ENCODE data around the gene CBX8. TPM values are rescaled to one million over a fixed set of nuclear protein-coding genes. Genes with fewer than 3 reads are reported as not detected.

The CBX8 gene
- total RNA-seq, 1 donor from 2014 or later, result 8.8 TPM

DNA sequence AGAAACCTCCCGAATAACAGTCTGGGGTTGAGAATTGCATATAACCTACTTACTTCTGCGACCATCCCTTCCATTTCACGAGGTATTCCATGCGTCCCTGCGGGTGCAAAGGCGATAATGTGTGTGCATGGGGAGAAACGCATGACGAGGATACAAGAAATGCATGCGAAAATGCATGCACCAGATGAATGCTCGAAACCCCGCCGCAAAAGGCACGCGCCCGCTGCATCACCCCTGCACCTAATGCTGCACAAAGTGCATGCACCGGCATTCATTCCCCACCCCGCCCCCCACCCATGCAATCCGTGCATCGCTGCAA lies 474 bp downstream of the CBX8 start:
- intact Hi-C loops (cut with micrococcal nuclease), result loop anchor here (2.0 to 5.0 kb wide), 4 partner anchors 14 to 1716 kb away; partner anchors contain the start of gene ACTG1

DNA sequence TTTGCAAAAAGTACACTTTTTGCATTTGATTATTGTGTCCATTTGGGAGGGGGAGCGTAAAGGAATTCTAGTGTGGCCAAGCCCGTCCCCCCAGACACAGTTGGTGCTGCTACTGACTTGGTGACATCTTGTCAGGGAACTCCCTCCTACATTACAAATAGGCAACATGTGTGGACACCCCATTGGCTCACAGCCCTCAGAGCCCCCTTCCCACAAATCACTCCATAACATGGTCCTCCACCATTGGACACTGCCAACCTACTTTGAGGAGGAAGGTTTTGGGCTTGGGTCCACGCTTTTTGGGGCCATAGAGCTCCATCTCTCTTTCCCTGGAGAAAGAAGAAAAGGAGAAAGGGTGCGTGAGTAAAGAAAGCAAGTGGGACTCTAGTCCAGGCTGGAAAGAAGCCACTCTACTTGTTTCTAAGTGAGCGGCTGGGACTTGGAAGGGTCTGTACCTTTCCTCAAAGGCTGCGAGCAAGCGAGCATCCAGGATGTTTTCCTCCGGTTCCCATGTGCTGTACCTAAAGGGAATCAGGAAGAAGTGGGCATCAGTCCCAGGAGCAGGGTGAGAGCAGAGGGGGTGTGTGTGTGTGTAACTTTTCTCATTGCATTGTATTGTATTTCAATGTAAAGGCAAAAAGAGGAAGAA lies 958 bp downstream of the CBX8 start:
- intact Hi-C loops (cut with micrococcal nuclease), result loop anchor here (2.0 to 5.0 kb wide), 4 partner anchors 15 to 1716 kb away; partner anchors contain the start of gene ACTG1

DNA sequence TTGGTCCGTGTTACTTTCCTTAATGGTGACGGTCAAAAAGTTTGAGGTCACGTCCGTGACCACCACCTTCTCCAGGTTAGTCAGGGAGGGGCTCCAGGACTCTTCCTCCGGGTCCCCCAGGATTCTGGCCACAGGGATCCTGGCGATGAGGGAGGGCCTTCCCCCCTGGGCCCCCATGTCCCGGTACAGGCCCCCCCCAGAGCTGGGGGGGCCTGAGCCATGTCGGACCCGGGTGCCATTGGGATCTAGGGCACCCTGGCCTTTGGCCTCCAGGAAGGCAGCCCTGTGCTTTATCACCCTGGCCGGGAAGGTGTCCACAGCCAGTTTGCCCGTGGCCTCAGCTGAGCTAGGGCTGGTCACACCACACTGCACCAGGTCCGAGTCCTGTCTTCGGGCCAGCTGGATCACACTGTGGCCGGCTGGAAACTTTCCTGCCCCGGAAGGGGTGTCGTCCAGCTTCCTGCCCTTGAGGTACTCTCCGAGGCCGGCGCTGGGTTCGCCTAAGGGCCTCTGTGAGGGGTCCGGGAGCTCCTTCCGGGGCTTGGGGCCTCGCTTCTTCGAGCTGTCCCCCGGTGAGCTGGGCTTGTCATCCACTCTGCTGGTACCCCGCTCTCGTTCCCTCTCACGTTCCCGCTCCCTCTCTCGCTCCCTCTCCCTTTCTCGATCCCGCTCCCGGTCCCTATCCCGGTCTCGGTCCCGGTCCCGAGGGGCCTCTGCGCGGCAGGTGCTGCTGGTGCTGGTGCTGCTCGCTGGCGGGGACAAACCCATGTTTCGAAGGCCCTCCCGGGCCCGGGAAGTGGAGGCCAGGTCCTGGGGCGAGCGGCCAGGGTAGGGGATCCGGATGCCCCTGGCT lies 2.0 kb downstream of the CBX8 start:
- intact Hi-C loops (cut with micrococcal nuclease), result loop anchor here (5.0 kb wide), 2 partner anchors 202 to 1717 kb away; partner anchors contain the start of gene ACTG1

GRCh38 chr17:79793924-79794304 lies 3.0 kb downstream of the CBX8 start:
- intact Hi-C loops (cut with micrococcal nuclease), result no loop called here

GRCh38 chr17:79792984-79793923 lies 3.6 kb downstream of the CBX8 start:
- intact Hi-C loops (cut with micrococcal nuclease), result no loop called here

GRCh38 chr17:79792341-79792871 lies 4.5 kb downstream of the CBX8 start:
- intact Hi-C loops (cut with micrococcal nuclease), result no loop called here

DNA sequence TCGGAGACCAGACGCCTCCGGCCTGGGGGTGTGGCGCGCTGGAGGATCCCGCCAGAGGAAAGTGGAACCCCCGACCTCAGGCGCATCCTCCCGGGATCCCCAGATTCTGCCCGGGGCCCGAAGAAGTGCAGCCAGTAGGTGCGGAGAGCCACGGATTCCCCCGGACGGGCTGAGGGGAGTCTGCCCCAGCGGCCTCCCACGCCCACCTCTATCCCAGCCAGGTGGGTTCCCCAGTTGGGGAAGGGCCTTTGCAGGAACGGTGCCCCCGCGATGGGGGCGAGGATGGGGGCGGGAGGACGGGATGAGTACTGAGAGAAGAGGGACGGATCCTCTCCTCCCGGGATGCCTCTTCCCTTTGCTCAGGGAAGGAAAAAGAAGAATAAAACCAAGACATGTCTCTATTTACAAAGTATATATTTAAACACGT lies 5.1 kb downstream of the CBX8 start:
- intact Hi-C loops (cut with micrococcal nuclease), result no loop called here

DNA sequence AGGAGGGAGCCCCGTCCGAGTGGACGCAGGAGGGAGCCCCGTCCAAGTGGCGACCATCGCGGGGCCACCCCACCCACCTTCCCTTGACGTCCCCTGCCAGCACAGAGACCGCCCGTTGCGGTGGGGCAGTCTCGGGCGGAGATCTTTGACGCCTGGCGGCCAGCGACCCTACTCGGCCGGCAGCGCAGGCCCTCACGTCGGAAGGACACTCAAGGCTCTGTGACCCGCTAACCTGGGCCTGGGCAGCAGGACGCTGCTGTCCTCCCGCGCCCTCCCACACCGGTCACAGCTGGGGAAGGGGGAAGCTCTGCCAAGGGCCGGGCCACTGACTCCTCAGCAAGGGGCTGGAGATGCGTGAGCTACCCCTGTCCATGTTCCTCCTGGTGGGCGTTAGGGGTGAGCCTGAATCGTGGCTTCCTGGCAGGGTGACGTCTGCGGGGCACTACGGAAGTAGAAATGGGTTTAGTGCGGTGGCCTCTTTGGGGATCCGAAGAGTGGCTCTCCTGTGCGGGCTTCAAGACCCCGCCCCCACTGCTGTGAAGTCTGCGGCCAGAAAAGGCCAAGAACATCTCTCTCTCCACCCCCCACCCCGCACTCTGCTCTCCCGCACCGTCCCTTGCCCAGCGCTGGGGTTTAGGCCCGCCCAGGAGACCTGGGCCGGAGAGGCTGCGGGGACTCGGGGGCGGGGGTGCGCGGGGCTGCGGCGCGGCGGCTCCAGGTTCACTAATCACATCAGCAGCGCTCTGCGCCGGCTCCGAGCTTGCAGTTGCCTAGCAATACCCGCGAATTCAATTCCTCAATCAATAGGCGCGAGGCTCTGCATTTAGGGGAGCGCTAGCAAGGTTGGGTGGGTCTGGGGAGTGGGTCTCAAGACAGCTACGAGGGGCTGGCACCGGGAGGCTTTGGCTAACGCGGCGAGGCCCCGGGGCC lies 5.8 kb downstream of the CBX8 start:
- intact Hi-C loops (cut with micrococcal nuclease), result no loop called here

GRCh38 chr17:79789943-79790804 lies 6.7 kb downstream of the CBX8 start:
- intact Hi-C loops (cut with micrococcal nuclease), result no loop called here

- intact Hi-C loops (cut with micrococcal nuclease), result no loop called here
These were observed 7.6 kb downstream of the CBX8 start for GRCh38 chr17:79788989-79789942.

DNA sequence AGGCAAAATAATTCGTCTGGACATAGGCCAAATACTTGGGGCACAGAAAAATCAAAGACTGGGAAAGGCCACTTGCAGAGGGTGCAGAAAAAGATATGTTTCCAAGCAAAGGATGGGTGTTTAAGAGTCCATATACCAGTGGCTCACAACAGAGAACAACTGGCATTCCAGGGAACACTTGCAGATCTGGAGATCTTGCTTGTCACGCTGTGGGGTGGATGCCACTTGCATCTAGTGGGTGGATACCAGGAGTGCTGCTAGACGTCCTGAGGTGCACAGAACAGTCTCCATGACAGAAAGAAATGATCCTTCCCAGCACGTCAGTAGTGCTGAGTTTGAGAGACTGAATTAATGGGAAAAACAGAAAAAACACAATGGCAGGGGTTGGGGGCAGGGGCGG lies 8.4 kb downstream of the CBX8 start:
- intact Hi-C loops (cut with micrococcal nuclease), result no loop called here

DNA sequence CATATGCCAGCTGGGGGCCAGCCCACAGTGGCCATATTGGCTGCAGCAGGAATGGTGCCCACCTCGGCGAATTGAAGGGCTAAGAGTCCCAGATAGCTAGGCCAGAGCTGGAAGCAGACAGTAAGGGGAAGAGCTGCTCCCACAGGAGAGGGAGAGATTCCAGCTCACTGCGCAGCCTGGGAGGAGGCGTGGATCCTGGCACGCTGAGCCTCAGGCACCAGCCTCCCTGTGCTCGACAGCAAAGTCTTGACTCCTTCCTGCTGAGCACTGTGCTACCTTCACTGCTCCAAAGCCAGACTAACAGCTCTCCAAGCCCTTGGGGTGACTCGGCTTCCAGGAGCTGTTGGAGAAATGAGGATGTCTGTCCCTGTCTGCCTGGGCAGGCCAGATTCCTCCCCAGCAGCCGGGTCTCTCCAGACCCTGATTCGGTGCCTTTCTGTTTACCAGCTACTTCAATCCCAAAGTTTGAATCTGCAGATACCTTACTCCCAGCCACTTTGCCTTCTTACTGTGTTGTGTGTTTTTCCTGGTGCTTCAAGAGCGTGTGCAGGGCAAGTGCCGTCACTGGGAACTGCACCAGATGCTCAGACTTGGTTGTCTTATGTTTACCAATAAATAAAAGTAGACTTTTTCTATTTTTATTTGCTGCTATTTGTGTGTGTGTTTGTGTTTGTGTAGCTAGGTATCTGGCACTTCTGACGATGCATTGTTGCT lies 9.8 kb downstream of the CBX8 start:
- intact Hi-C loops (cut with micrococcal nuclease), result no loop called here

DNA sequence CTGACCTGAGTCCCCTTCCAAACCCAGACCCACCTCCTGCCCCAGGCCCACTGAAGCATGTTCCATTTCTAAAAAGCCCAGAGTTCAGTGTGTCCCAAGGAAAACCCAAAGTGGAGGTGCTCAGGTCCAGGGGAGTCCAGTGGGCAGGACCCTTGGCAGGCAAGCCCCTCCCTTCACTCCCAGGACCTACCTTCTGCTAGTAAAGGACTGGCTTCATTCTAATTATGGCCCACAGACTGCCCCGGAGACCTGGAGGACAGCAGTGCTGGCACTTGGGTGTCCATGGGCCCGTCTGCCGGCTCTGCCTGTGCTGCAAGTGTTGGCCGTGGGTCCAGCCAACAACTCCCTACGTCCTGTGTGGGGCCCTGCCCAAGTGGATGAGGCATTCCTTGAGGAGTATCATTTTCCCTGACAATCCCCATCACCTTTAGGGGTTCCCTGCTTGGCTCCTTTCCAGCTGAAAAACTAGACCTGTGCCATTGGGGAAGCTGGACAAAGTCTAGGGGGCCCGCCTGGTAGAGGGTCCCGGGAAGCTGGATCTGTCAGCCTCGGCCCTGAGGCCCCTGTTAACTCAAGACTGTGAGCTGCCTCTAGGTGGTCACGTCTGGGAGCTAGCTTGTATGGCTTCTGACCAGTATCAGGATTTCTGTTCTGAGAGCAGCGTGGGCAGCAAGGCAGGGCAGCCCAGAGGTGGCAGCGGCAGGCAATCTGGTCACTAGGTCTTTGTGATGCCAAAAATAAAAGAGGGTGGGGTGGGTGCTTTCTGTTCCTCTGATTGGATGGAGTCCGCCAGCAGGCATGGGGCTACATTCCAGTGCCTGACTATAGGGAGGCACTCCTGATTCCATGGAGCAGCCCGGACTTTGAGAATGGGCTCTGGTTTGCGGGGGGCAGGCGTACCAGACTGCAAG lies 10.7 kb downstream of the CBX8 start:
- intact Hi-C loops (cut with micrococcal nuclease), result no loop called here

DNA sequence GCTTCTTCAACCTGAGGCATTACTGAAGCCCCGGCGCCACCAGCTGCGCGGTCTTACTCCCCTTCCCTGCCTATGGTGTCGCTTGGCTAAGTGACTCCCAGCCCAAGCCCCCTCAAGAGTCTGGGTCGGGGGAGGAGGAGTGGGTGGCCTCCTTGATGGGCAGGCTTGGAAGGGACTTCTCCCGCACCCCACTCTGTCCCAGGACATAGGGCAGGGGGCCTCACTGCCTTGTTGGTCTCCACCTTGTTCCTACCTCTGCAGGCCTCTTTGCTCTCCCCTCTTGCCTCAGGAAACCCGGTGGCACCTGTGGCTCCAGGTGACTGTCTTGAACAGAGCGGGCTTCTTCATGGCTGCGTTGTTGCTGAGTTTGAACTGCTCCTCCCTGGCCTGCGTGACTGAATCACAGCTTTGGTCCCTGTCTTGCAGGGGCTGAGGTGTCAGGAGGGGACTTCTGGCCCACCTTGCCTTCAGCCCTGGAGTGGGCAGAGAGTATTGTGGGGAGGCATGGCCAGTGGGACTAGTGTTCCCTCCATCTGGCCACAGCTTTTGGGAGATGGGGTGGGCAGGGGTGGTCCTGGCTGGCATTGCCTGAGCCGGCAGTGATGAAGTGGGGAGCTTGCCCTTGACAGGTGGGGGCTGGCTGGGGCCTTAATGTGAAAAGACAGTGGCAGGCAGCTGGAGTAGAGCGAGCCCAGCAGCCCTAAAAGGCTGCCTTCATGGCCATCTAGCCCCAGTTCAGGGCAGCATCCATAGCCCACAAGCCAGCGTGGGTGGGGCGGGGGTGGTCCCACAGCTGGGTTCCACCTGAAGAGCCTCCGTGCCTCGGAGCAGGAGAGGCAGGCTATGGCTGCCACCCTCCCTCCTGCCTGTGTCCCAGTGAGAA lies 11.6 kb downstream of the CBX8 start:
- intact Hi-C loops (cut with micrococcal nuclease), result no loop called here

GRCh38 chr17:79784353-79785016 lies 12.4 kb downstream of the CBX8 start:
- intact Hi-C loops (cut with micrococcal nuclease), result no loop called here
